Endothelial cell of umbilical vein (primary cell): ENCODE results near the gene TPRG1L. TPM values are rescaled to one million over a fixed set of nuclear protein-coding genes. Genes with fewer than 3 reads are reported as not detected.
A peak's percentile ranks its signal among the peaks of the same experiment; 100 is the strongest.

Source experiments
- BruUV-seq: library from RNA; stranded (reverse); fragments of 400-500 nt; replicated peaks from 2 replicates; lab custom pipeline; 2021; lab: Mats Ljungman, UMichigan
- CTCF ChIA-PET: fragments of 300-600, 350-600 bp; sonication (Branson Sonifier 250); formaldehyde crosslinking; loops from one replicate; lab custom pipeline; 2021; ENCODE audit warnings: antibody characterized with exemption, inconsistent platforms; lab: Charles Lee
- POLR2A ChIA-PET: fragments of 300-600, 350-600 bp; sonication (Branson Sonifier 250); formaldehyde crosslinking; loops from one replicate; lab custom pipeline; 2021; ENCODE audit warnings: antibody characterized with exemption, inconsistent platforms; lab: Charles Lee
- DNase-seq: peaks from one replicate; pipeline ENCODE4 v3.0.0-alpha.2; 2011; ENCODE audit warnings: low read depth, low spot score
- FAIRE-seq: peaks from 2 replicates; lab custom pipeline; 2011; peaks lifted over from hg19 to GRCh38; lab: Jason Lieb, UNC
- H2AFZ ChIP-seq: 2 replicates; pipeline ENCODE4 v1.6.0; 2012; ENCODE audit warnings: low read depth, low read length, control low read depth, inconsistent platforms
- H3K27ac ChIP-seq: 2 replicates; pipeline ENCODE4 v1.5.1; 2011; ENCODE audit warnings: low read depth, mild to moderate bottlenecking, control low read depth, low read length, moderate library complexity; ENCODE audit not compliant: insufficient read depth
- H3K27me3 ChIP-seq, 2 experiments: 2 replicates each; pipeline versions ENCODE4 v1.6.0 to v1.6.1; 2011; ENCODE audit warnings: low read length in 2 of 2, mixed read lengths in 1 of 2; ENCODE audit not compliant: control insufficient read depth in 2 of 2, insufficient read depth in 2 of 2
- H3K36me3 ChIP-seq, 2 experiments: 2 replicates in 1 of 2; 3 replicates in 1 of 2; pipeline ENCODE4 v1.5.1; 2011; ENCODE audit warnings: low read length in 2 of 2, mild to moderate bottlenecking in 1 of 2, moderate library complexity in 1 of 2; ENCODE audit not compliant: control insufficient read depth in 2 of 2, insufficient read depth in 2 of 2; ENCODE audit errors: extremely low read depth in 1 of 2
- H3K4me1 ChIP-seq: 3 replicates; pipeline ENCODE4 v1.5.1; 2011; ENCODE audit warnings: mild to moderate bottlenecking, low read length; ENCODE audit not compliant: control insufficient read depth, insufficient read depth; ENCODE audit errors: extremely low read depth
- H3K4me2 ChIP-seq: 2 replicates; pipeline ENCODE4 v1.6.1; 2011; ENCODE audit warnings: low read length, control low read depth, mixed read lengths; ENCODE audit not compliant: insufficient read depth
- H3K4me3 ChIP-seq, 3 experiments: fragments of 200-600 bp in 1 of 3; sonication (generic), shearing (Covaris generic) in 1 of 3; replicated peaks in 1 of 3; 2 replicates each; pipeline ENCODE4 v1.5.1; 2011 to 2016; ENCODE audit warnings: control low read depth in 3 of 3, low read length in 3 of 3, mild to moderate bottlenecking in 2 of 3, inconsistent platforms in 1 of 3, low read depth in 1 of 3, moderate library complexity in 1 of 3; ENCODE audit not compliant: insufficient read depth in 1 of 3
- H3K79me2 ChIP-seq: 2 replicates; pipeline ENCODE4 v1.6.0; 2012; ENCODE audit warnings: low read length, inconsistent platforms; ENCODE audit not compliant: control insufficient read depth, insufficient read depth
- H3K9ac ChIP-seq: replicated peaks from 2 replicates; pipeline ENCODE3; 2011; ENCODE audit warnings: low read length, control low read depth; ENCODE audit not compliant: insufficient read depth; ENCODE audit errors: extremely low read depth
- H3K9me1 ChIP-seq: replicated peaks from 3 replicates; pipeline ENCODE4 v1.6.0; 2011; ENCODE audit warnings: mild to moderate bottlenecking, low read length; ENCODE audit not compliant: control insufficient read depth, insufficient read depth; ENCODE audit errors: extremely low read depth
- H3K9me3 ChIP-seq: replicated peaks from 2 replicates; pipeline ENCODE4 v1.5.1; 2012; ENCODE audit warnings: low read length, inconsistent platforms; ENCODE audit not compliant: control insufficient read depth, insufficient read depth
- H4K20me1 ChIP-seq: replicated peaks from 2 replicates; pipeline ENCODE3; 2011; ENCODE audit warnings: mild to moderate bottlenecking, low read length; ENCODE audit not compliant: control insufficient read depth, insufficient read depth; ENCODE audit errors: extremely low read depth
- CTCF ChIP-seq, 2 donors: IDR thresholded peaks; 1 replicate in 1 of 2; 2 replicates in 1 of 2; pipeline ENCODE4 v1.5.1; 2011; ENCODE audit warnings: low read length in 2 of 2, mild to moderate bottlenecking in 2 of 2, moderate library complexity in 2 of 2, control low read depth in 1 of 2, inconsistent platforms in 1 of 2, low read depth in 1 of 2; ENCODE audit not compliant: insufficient read depth in 1 of 2; ENCODE audit errors: extremely low read depth in 1 of 2
- EZH2 ChIP-seq: IDR thresholded peaks from 2 replicates; pipeline ENCODE4 v1.6.1; 2012; ENCODE audit warnings: borderline replicate concordance, low read depth, mild to moderate bottlenecking, moderate library complexity, low read length, inconsistent platforms; ENCODE audit not compliant: severe bottlenecking
- FOS ChIP-seq: IDR thresholded peaks from 2 replicates; pipeline ENCODE4 v1.6.1; 2011; ENCODE audit warnings: mild to moderate bottlenecking, low read length, moderate library complexity, borderline replicate concordance; ENCODE audit not compliant: insufficient read depth
- GATA2 ChIP-seq: IDR thresholded peaks from 2 replicates; pipeline ENCODE4 v1.7.0; 2011; ENCODE audit warnings: low read depth, mild to moderate bottlenecking, moderate library complexity, mixed read lengths, low read length; ENCODE audit not compliant: insufficient read length, insufficient read depth
- JUN ChIP-seq: IDR thresholded peaks from 2 replicates; pipeline ENCODE4 v1.6.1; 2011; ENCODE audit warnings: borderline replicate concordance, low read depth; ENCODE audit not compliant: insufficient read length, insufficient read depth
- MAX ChIP-seq: IDR thresholded peaks from 2 replicates; pipeline ENCODE4 v1.6.1; 2011; ENCODE audit not compliant: insufficient read depth, insufficient read length
- MYC ChIP-seq: IDR thresholded peaks from one replicate; pipeline ENCODE4 v1.6.1; 2011; ENCODE audit warnings: mild to moderate bottlenecking, low read depth, low read length
- POLR2A ChIP-seq: IDR thresholded peaks from 2 replicates; pipeline ENCODE4 v1.6.1; 2012; ENCODE audit warnings: low read depth, mild to moderate bottlenecking, control low read depth, low read length
- POLR2AphosphoS5 ChIP-seq: IDR thresholded peaks from 2 replicates; pipeline ENCODE4 v1.6.1; 2012; ENCODE audit warnings: low read depth, mild to moderate bottlenecking, control low read depth, low read length, moderate library complexity; ENCODE audit not compliant: insufficient read depth
- dilution Hi-C: fragments of 300-500 bp; cut with MboI; formaldehyde crosslinking; loops from one replicate; pipeline ENCODE4 v1.15.0; 2019; ENCODE audit warnings: low sequenced_read_pairs; ENCODE audit not compliant: extremely low pct_ligation_motif_present
- intact Hi-C: fragments of 100-400 bp; cut with micrococcal nuclease; formaldehyde crosslinking; loops from one replicate; pipeline ENCODE4 v1.10.0; 2022
- polyA plus RNA-seq, 4 experiments: library from polyadenylated mRNA; depleted of rRNA in 3 of 4; stranded (reverse) in 3 of 4; unstranded in 1 of 4; fragments of >200 nt; gene quantifications; 2 replicates each; pipeline versions ENCODE4 v1.2.1 to v1.2.3, GENCODE V29; 2011 to 2012; ENCODE audit warnings: missing spikeins in 1 of 4
- total RNA-seq: library from RNA; stranded (reverse); gene quantifications from 2 replicates; pipeline ENCODE4 v1.2.3, GENCODE V29; 2021

TPRG1L gene
- total and polyA plus RNA-seq, 2 donors (not counting 3 experiments of a cell fraction or from before 2014, with no cell fraction given), result 52.3 to 53.8 TPM

GRCh38 chr1:3651930-3652547 is 27.2 kb downstream of the TPRG1L start, which contains the start of gene TP73:
Gene TP73, plus strand, starts transcription at chr1:3652516. Its CDS starts 29,850 bp downstream, at chr1:3682366.
- peaks cover 27 to 51% of the 10 kb centered on the region in 2 experiments for H3K27me3 ChIP-seq
- FAIRE-seq, result no peak
- no TSS peak for BruUV-seq
- no peaks in the 10 kb centered on the region for H3K9me1 ChIP-seq
- no peak for DNase-seq
- TF ChIP-seq FOS (no peak), POLR2AphosphoS5 (no peak)
- no peak within 1 kb of the TSS for H3K9ac ChIP-seq
- CTCF ChIA-PET, result no interaction called here
- dilution Hi-C loops, result no loop called here
- H3K4me1 ChIP-seq, result peaks cover 8% of the 10 kb centered on the region
- H4K20me1 ChIP-seq, result no peaks in the 10 kb centered on the region
- H3K4me3 ChIP-seq, result no peak within 1 kb of the TSS
- intact Hi-C loops, result loop anchor here (2.0 kb wide), 1 partner anchor 63 kb away; no protein-coding TSS in a partner anchor
- H3K9me3 ChIP-seq, result no peaks in the 10 kb centered on the region
- H3K27ac ChIP-seq, result no peak within 1 kb of the TSS
- peaks cover 0 to 3% of the 10 kb centered on the region in 2 experiments for H3K36me3 ChIP-seq
- H2AFZ ChIP-seq, result no peak within 1 kb of the TSS
- H3K4me2 ChIP-seq, result no peak within 1 kb of the TSS
- POLR2A ChIA-PET, result no interaction called here
- peaks cover 4% of the 10 kb centered on the region for H3K79me2 ChIP-seq

- no peak overlapping the region for H3K27ac ChIP-seq
- BruUV-seq, result no TSS peak
- no peak for TF ChIP-seq MYC
- no peak for TF ChIP-seq POLR2AphosphoS5
- TF ChIP-seq POLR2A, result no peak
- no peak for TF ChIP-seq JUN
- TF ChIP-seq EZH2, result peak; percentile 47
- TF ChIP-seq GATA2, result no peak
- TF ChIP-seq CTCF (IDR thresholded peaks at IDR 0.05; ENCODE audit: extremely low read depth in 1 of 2, insufficient read depth in 1 of 2, low read depth in 1 of 2, low read length in 2 of 2), result no peak
- TF ChIP-seq FOS, result no peak
- no peak for TF ChIP-seq MAX
- no peak overlapping the region for H3K4me3 ChIP-seq
- H2AFZ ChIP-seq, result no peak overlapping the region
- dilution Hi-C loops (no loop called here), intact Hi-C loops (no loop called here)
- CTCF ChIA-PET, result interaction anchor here (1.0 kb wide), 1 partner anchor 200 kb away, joined by 3 read pairs; no protein-coding TSS in a partner anchor
- no peaks in the 10 kb centered on the region for H3K9me3 ChIP-seq
- H4K20me1 ChIP-seq, result no peaks in the 10 kb centered on the region
- no peak for FAIRE-seq
- no peak overlapping the region for H3K4me2 ChIP-seq
- no peak overlapping the region for H3K9ac ChIP-seq
- peaks cover 4% of the 10 kb centered on the region for H3K79me2 ChIP-seq
- no peak for DNase-seq
- H3K36me3 ChIP-seq, result no peaks in the 10 kb centered on the region
- POLR2A ChIA-PET, result no interaction called here
- H3K4me1 ChIP-seq, result peaks cover 8% of the 10 kb centered on the region
- H3K27me3 ChIP-seq, result peaks cover 27 to 51% of the 10 kb centered on the region in 2 experiments
- no peaks in the 10 kb centered on the region for H3K9me1 ChIP-seq
Measured at GRCh38 chr1:3652548-3653285, 27.9 kb downstream of the TPRG1L start.
